ENCODE data around the gene ZNF90. TPM values are rescaled to one million over a fixed set of nuclear protein-coding genes. Genes with fewer than 3 reads are reported as not detected.
"Not testable (repeated sequence)": the region's sequence is repeated elsewhere in the genome, so short reads cannot be mapped to it uniquely, and the experiment has no call there.

Gene ZNF90
- total RNA-seq, 1 donor from 2014 or later: 0.66 TPM

DNA sequence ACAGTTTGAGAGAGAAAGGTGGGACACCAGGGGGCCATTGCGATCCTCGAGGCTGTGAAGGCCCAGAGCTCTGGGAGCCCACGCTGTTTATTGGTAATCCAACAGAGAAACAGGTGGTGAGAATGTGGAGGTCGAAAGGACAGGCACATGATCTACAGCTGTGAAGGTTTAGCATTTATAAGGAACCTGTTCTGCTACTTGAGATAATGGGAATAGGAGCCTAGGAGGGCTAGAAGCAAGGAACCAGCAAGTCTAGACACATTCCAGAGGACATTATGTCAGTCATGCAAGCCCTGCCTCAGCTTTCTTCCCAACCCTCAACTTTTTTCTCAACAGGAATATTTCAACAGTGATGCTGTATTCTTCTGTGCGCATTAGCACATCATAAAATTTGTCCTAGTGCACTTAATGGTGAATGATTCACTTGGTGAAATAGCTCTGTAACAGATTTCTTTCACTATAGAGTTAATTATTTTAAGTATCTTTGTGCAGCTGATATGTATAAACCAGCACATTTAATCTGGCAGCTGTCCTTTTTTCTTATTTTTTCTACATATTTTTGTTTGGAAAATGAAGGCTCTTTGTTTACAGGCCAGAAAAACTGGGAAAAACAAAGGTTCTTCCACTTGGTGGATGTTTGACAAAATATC lies 25.4 kb downstream of the ZNF90 start:
- no peak for DNase-seq (ENCODE audit: low read depth, low spot score)

DNA sequence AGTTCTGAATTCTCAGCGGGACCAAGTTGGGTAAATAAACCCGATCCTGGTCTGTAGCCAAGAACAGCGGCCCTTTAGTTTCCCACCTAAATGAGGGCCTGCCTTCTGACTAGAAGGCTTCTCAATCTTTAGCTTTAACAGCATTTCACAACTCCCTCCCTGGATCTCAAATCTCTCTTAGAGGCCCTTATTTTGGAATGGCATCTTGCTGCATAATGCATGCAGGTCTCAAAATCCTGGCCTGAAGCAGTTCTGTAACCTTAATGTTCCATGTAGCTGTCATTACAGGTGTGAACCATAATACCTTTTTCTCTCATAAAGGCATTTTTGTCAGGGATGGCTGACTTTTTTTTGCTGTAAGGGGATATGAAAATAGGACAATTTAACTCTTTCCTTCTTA lies 29.5 kb downstream of the ZNF90 start:
- DNase-seq (ENCODE audit: low read depth, low spot score): no peak

DNA sequence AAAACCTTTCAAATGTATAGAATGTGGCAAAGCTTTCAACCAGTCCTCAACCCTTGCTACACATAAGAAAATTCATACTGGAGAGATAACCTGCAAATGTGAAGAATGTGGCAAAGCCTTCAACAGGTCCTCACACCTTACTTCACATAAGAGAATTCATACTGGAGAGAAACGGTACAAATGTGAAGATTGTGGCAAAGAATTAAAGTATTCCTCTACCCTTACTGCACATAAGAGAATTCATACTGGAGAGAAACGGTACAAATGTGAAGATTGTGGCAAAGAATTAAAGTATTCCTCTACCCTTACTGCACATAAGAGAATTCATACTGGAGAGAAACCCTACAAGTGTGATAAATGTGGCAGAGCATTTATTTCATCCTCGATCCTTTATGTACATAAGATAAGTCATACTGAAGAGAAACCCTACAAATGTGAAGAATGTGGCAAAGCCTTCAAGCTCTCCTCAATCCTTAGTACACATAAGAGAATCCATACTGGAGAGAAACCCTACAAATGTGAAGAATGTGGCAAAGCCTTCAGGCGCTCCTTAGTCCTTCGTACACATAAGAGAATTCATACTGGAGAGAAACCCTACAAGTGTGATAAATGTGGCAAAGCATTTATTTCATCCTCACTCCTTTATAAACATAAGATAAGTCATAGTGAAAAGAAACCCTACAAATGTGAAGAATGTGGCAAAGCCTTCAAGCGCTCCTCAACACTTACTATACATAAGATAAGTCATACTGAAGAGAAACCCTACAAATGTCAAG lies 40.5 kb downstream of the ZNF90 start:
- not testable (repeated sequence) for DNase-seq (ENCODE audit: low read depth, low spot score)

DNA sequence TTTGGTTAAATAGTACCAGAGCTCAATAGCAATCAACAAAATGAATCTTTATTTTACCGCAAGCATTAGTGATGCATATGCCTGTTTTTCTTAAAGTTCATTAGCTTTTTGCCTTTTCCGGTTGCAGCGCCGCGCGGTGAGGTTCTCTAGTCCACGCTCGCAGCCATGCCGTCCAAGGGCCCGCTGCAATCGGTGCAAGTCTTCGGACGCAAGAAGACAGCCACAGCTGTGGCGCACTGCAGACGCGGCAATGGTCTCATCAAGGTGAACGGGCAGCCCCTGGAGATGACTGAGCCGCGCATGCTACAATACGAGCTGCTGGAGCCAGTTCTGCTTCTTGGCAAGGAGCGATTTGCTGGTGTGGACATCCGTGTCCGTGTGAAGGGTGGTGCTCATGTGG lies 47.1 kb downstream of the ZNF90 start:
- DNase-seq (ENCODE audit: low read depth, low spot score): no peak

DNA sequence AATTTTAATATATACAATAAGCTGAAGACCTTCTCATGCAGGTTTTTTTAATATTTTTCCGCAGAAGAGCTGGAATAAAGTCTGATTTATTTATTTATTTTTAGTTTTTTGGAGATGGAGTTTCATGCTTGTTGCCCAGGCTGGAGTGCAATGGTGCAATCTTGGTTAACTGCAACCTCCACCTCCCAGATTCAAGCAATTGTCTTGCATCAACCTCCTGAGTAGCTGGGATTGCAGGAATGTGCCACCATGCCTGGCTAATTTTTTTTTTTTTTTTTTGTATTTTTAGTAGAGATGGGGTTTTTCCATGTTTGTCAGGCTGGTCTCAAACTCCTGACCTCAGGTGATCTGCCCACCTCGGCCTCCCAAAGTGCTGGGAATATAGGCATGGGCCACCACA lies 55.1 kb downstream of the ZNF90 start:
- DNase-seq (ENCODE audit: low read depth, low spot score): not testable (repeated sequence)

DNA sequence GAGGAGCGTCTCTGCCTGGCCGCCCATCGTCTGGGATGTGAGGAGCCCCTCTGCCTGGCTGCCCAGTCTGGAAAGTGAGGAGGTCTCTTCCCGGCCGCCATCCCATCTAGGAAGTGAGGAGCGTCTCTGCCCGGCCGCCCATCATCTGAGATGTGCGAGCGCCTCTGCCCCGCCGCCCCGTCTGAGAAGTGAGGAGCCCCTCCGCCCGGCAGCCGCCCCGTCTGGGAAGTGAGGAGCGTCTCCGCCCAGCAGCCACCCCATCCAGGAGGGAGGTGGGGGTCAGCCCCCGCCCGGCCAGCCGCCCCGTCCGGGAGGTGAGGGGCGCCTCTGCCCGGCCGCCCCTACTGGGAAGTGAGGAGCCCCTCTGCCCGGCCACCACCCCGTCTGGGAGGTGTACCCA lies 59.9 kb downstream of the ZNF90 start:
- DNase-seq (ENCODE audit: low read depth, low spot score): not testable (repeated sequence)

DNA sequence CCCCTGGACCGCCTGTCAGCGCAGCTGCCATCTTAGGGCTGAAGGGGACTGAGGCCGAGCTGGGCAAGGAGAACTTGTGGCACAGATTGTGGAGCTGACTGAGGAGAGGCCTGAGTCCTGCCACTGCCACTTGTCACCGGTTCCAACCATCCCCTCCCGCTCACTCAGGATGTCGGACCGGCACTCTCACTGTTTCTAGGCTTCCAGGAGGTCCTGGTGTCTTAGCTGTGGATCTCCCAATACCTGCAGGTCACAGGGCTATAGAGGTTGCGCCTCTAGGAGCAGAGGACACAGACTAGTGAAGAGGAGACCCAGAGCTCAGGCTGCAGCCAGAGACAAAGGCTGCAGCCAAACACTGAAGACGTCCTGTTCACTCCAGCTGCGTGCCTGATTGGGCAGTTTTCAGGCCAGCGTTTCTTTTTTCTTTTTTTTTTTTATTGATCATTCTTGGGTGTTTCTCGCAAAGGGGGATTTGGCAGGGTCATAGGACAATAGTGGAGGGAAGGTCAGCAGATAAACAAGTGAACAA lies 73.9 kb downstream of the ZNF90 start:
- DNase-seq (ENCODE audit: low read depth, low spot score): no peak

DNA sequence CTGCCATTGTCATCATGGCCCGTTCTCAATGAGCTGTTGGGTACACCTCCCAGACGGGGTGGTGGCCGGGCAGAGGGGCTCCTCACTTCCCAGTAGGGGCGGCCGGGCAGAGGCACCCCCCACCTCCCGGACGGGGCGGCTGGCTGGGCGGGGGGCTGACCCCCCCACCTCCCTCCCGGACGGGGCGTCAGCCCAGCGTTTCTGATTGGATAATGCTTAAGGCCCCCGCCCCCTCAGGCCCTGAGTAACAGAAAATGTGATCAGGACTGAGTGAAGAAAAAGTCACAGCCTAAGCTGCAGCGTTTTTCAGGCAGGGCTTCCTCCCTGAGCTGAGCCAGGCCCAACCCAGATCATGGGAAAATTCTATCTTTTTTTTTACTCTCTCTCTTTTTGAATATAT lies 74.7 kb downstream of the ZNF90 start:
- DNase-seq (ENCODE audit: low read depth, low spot score): not testable (repeated sequence)

DNA sequence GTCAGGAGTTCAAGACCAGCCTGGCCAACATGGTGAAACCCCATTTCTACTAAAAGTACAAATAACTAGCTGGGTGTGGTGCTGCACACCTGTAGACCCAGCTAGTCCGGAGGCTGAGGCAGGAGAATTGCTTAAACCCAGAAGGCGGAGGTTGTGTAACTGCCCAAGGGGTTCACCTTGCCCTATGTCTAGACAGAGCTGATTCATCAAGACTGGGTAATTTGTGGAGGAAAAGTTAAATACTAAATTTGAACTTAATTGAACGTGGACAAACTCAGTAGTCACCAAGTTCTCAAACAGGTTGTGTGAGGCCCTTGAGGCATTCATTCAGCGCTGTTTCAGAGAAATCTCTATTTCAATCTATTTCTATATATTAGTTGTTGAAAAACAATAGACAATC lies 75.5 kb downstream of the ZNF90 start:
- no peak for DNase-seq (ENCODE audit: low read depth, low spot score)

DNA sequence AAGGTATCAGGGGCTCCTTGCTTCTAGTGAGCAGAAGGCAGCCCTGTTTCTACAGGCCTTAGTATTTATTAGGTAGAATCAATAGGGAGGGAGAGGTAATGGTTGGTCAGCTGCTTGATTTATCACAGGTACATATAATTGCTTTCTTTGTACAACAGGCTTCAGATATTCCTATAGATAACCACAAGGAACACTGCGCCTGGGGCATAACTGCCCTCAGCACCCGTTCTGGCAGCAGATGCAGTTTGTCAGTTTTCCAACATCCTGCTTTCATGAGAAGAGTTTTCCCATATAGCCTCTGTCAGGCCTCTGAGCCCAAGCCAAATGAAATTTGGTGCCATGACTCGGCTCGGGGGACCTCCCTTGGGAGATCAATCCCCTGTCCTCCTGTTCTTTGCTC lies 76.8 kb downstream of the ZNF90 start:
- DNase-seq (ENCODE audit: low read depth, low spot score): no peak

DNA sequence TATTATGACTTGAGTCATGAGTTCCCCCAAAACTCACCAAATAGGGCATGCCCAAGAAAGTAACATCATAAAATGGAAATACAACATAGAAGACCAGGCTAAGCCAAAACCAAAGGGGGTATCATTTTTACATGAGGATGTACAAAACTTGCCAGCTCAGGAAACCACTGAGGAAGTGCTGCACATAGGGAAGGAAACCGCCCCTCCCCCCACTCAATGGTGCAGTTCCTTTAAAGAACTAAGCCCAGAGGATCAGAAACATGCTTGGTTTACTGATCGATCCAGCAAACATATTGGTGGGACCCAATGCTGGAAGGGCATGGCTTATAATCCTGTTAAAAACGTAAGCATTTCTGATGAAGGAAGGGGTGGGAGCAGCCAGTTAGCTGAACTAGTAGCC lies 85.0 kb downstream of the ZNF90 start:
- DNase-seq (ENCODE audit: low read depth, low spot score): no peak

DNA sequence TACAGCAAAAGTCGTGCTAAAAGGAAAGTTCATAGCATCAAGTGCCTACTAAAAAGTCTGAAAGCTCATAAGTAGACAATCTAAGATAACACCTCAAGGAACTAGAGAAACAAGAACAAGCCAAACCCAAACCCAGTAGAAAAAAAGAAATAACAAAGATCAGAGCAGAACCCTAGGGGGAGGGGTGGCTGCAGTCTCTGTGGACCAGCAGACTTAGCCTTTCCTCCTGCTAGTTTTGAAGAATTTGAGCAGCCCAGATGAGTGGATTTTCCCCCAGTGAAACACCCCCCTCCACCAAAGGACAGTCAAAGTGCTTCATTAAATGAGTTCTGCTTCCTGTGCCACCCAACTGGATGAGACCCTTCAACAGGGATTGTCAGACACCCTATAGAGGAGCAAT lies 86.7 kb downstream of the ZNF90 start:
- DNase-seq (ENCODE audit: low read depth, low spot score): no peak

DNA sequence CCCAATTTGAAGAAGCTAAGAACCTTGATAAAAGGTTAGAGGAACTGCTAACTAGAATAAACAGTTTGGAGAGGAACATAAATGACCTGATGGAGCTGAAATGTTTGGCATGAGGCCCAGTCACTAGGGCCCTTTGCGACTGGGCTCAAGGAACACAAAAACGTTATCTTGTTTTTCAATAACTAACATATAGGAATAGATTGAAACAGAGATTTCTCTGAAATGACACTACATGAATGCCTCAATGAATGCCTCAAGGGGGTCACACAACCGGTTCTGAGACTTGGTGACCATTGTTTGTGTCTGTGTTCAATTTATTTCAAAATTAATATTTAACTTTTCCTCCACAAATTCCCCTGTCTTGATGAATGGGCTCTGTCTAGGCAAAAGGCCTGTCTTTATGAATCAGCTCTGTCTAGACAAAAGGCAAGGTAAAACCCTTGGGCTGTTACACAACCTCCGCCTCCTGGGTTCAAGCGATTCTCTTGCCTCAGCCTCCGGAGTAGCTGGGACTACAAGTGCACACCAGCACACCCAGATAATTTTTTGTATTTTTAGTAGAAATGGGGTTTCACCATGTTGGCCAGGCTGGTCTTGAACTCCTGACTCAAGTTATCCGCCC lies 88.3 kb downstream of the ZNF90 start:
- no peak for DNase-seq (ENCODE audit: low read depth, low spot score)

DNA sequence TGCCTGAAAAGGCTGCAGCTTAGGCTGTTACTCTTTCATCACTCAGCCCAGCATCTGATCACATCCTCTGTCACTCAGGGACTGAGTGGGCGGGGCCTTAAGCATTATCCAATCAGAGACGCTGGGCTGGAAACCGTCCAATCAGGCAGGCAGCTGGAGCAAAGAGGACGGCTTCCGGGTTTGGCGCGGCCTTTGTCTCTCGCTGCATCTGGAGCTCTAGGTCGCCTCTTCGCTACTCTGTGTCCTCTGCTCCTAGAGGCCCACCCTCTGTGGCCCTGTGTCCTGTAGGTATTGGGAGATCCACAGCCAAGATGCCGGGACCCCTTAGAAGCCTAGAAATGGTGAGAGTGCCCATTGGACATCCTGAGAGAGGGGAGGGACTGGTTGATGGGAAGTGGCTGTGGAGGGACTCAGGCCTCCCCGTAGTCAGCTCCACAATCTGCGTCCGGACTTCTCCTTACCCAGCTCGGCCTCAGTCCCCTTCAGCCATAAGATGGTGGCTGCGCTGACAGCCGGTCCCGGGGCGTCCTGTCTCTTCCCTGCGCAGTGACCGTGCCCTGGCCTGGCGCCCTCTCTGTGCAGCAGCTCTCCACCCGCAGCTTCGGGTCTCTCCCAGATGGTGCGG lies 89.3 kb downstream of the ZNF90 start, which contains the start of gene ZNF486:
TSS of gene ZNF486 (plus strand) at position 195 of the 625 bp plus-strand sequence. CDS start at position 312, 117 bp downstream.
- DNase-seq (ENCODE audit: low read depth, low spot score): peak; percentile 77

DNA sequence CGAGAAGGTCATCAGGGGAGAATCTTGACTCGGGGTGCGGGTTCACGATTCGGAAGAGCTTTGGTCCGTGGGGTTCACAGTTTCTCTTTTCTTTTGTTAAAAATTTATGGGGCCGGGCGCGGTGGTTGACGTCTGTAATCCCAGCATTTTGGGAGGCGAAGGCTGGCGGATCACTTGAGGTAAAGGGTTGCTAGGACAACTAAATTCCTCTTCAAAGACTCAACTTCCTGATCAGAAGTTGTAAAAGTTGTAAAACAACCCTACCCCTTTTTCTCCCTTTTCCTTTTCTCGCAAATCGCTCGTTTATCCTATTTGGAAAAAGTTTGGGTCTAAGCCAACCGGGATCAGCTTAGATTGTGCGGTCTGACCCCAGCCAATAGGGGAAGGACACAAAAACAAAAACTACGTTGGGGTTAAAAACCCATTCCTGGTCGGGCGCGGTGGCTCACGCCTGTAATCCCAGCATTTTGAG lies 89.9 kb downstream of the ZNF90 start:
- peak; percentile 29 for DNase-seq (ENCODE audit: low read depth, low spot score)

Other genes with a start within 250 kb of the ZNF90 start
- gene ZNF253, start 212.1 kb upstream of the ZNF90 start, total RNA-seq: 1.7 and 3.5 TPM in 2 replicates
- 3.9 and 7.3 TPM in 2 replicates for gene ZNF93, start 177.1 kb upstream of the ZNF90 start, total RNA-seq
- gene ZNF682, start 38.5 kb upstream of the ZNF90 start, total RNA-seq: 0.53 and 1.7 TPM in 2 replicates
- 3.9 and 8.3 TPM in 2 replicates for gene ZNF486, start 89.2 kb downstream of the ZNF90 start, total RNA-seq

Data from pulmonary artery endothelial cell (primary cell).